GM19372 (cell line): ENCODE results near the gene MSX1.

ENCODE experiments used
- ATAC-seq: cut with Tn5 transposase; IDR thresholded peaks from one replicate; pipeline ENCODE4 v1.9.1; 2021; ENCODE audit warnings: mild to moderate bottlenecking, low read depth, moderate library complexity; ENCODE audit not compliant: unreplicated experiment

The MSX1 gene

DNA sequence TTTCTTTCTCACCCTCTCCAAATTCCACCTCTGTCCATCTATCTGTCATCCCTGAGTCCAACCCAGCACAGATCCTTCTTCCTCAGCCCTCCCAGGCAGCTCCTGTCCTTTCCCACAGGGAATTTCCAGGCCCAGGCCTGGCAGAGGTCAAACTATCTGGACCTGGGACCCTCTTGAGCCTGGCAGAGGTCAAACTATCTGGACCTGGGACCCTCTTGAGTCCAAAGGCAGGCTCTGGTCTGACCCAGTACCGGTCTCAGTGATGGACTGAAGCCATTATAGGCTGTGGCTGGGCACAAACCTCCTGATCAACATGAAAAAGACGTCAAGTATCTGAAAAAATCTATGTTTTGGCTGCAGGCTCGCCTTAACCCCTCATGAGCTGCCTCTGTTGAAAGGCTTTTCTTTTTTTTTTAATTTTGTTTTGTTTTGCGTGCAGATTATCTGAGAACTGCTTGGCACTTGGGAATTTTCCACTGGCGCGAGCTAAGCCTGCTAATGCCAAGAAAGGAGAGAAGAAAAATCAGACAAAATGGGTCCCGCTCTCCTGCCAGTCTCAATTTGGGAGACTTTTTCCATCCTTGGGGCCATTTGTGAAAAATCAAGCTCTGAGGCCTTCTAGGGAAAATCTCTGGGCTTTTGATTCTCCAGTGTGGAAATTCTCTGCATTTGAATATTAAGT lies 31.2 kb downstream of the MSX1 start:
- no peak for ATAC-seq

DNA sequence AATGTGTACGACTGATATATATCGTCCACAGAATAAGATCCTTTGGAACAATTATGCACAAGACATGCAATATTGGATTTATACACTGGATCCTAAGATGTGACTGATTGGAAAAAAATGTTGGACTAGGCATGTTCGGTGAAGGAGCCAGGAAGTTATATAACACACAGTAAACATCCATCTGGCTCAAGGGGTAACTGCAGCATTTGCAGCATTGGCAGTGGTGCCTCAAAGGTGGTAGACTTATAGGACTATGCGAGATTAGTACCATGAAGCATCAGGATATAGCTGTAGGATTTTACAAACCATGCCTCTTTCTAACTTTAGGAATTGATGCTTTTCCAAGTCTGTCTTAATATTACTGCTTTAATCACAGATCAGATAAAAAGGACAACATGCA lies 34.3 kb downstream of the MSX1 start:
- ATAC-seq, result no peak

DNA sequence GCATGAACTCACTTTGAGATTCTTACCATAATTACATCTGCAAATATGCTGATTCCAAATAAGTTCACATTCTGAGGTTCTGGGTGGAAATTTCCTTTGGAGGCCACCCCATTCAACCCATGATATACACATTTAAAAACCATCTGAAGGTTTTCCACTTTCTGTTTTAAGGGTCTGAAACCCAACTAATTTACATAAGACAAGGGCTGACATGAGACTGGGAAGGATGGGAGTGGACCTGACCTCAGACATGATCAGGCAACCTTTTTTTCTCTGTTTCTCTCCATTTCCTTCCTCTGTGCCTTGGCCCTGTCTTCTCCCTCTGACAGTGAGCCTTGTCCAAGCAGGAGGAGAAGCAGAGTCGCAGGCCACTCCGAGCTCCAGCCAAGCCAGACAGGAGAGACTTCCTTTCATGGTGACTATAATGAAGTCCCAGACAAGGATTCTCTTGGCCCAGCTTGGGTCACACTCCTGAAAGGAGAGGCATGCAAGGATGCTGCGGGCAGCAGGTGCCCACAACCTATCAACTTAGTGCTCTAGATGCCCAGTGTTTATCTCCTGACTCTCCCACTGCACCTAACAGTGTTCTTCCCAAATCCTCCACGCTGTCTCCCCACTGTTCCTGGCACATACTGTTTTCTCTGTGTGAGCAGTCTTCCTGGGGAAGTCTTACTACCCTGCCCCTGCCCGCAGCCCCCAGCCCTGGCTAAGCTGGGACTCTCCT lies 39.9 kb downstream of the MSX1 start:
- ATAC-seq, result no peak

DNA sequence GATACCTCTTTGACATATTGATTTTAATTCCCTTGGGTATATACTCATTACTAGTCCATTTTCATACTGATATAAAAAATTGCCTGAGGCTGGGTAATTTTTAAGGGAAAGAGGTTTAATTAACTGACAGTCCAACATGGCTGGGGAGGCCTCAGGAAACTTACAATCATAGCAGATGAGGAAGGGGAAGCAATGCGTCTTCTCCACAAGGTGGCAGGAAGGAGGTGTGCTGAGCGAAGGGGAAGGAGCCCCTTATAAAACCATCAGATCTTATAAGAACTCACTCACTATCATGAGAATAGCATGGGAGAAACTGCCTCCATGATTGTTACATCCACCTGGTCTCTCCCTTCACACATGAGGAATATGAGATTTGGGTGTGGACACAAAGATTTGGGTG lies 42.4 kb downstream of the MSX1 start:
- ATAC-seq, result no peak

DNA sequence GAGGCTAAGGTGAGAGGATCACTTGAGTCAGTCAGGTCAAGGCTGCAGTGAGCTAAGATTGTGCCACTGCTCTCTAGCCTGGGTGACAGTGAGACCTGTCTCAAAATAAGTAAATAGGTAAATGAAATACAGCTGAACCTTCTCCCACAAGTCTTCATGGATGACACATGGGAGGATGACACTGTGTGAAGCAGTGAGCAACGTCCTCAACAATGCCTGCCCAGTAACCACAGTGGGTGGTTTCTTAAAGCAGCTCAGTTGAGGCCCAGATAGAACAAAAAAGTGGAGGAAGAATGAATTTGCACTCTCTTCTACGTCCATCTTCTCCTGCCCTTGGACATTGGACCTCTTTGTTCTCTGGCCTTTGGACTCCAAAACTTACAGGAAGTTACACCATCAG lies 52.7 kb downstream of the MSX1 start:
- ATAC-seq, result no peak

DNA sequence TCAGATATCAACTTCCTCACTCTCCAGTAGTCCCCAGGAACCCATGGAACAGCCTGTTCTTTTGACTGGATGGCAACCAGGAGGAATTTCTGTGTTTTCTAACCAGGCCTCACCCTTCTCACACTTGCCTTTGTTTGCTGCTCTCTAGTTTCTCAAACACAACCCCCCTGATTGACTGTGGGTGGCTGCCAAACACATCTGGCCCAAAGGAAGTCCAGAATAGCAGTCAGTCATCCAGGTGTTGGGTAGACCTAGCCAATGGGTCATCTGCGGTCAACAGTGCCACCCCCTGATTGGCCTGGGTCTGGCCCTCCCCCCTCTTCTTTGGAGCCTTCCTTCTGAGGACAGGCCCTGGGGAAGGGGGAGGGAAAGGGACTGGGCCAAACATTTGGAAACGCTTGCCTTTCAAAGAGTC lies 53.7 kb downstream of the MSX1 start:
- no peak for ATAC-seq
